SIG-M5 treated with dmso at 0.1 percent for 504 hours (cell line): ENCODE results near the gene RAPGEF3.
A peak's percentile ranks its signal among the peaks of the same experiment; 100 is the strongest.

Source experiments
- DNase-seq: peaks from one replicate; lab custom pipeline; 2025; ENCODE audit not compliant: unreplicated experiment; lab: John Stamatoyannopoulos, UW

Gene RAPGEF3

GRCh38 chr12:47725091-47725772 is 33.4 kb downstream of the RAPGEF3 start, which contains the start of gene ENDOU:
TSS of gene ENDOU (minus strand) at chr12:47725490. CDS start at chr12:47725413, 77 bp downstream.
- no peak for DNase-seq

- DNase-seq = no peak
Observed at GRCh38 chr12:47722941-47723631, 35.6 kb downstream of the RAPGEF3 start.

- no peak for DNase-seq
Observed at GRCh38 chr12:47722136-47722834, 36.4 kb downstream of the RAPGEF3 start.

GRCh38 chr12:47721431-47721973 is 37.2 kb downstream of the RAPGEF3 start:
- DNase-seq = peak; percentile 33

- DNase-seq = no peak
Observed at GRCh38 chr12:47718531-47718930, 40.1 kb downstream of the RAPGEF3 start.

GRCh38 chr12:47717443-47718193 is 41.1 kb downstream of the RAPGEF3 start:
- DNase-seq = peak; percentile 55

GRCh38 chr12:47717046-47717442 is 41.6 kb downstream of the RAPGEF3 start:
- DNase-seq = no peak

- no peak for DNase-seq
Observed at GRCh38 chr12:47715877-47716548, 42.7 kb downstream of the RAPGEF3 start.

GRCh38 chr12:47715393-47715876 is 43.2 kb downstream of the RAPGEF3 start:
- peak; percentile 92 for DNase-seq

- DNase-seq = no peak
Observed at GRCh38 chr12:47714826-47715386, 43.8 kb downstream of the RAPGEF3 start.

GRCh38 chr12:47712171-47712570 is 46.5 kb downstream of the RAPGEF3 start:
- no peak for DNase-seq

- DNase-seq = no peak
Observed at GRCh38 chr12:47711448-47711847, 47.2 kb downstream of the RAPGEF3 start.

- DNase-seq = no peak
Observed at GRCh38 chr12:47710278-47710677, 48.4 kb downstream of the RAPGEF3 start.

- DNase-seq = peak; percentile 70
Observed at GRCh38 chr12:47709671-47710070, 49.0 kb downstream of the RAPGEF3 start.

GRCh38 chr12:47709237-47709636 is 49.4 kb downstream of the RAPGEF3 start:
- DNase-seq = no peak

- DNase-seq = no peak
Observed at GRCh38 chr12:47707905-47708543, 50.7 kb downstream of the RAPGEF3 start.

GRCh38 chr12:47707355-47707754 is 51.3 kb downstream of the RAPGEF3 start:
- DNase-seq = no peak

- DNase-seq = peak; percentile 94
Observed at GRCh38 chr12:47705566-47706425, 52.9 kb downstream of the RAPGEF3 start, which contains the start of gene RPAP3. TSS of gene RPAP3 (minus strand) at chr12:47706030. CDS start at chr12:47702840, 3,190 bp downstream.
